Loucy (cell line): ENCODE measurements around the gene TRAF3.

Experiments
- CTCF ChIP-seq: fragments of 200-600 bp; sonication (generic); conservative IDR thresholded peaks from 2 replicates; pipeline ENCODE4 v1.5.1; 2014; ENCODE audit warnings: mild to moderate bottlenecking, antibody characterized with exemption, low read length
- EZH2phosphoT487 ChIP-seq: fragments of 200-600 bp; IDR thresholded peaks from 2 replicates; pipeline ENCODE4 v1.6.1; 2018; ENCODE audit warnings: antibody characterized with exemption, mild to moderate bottlenecking, moderate library complexity, borderline replicate concordance

DNA sequence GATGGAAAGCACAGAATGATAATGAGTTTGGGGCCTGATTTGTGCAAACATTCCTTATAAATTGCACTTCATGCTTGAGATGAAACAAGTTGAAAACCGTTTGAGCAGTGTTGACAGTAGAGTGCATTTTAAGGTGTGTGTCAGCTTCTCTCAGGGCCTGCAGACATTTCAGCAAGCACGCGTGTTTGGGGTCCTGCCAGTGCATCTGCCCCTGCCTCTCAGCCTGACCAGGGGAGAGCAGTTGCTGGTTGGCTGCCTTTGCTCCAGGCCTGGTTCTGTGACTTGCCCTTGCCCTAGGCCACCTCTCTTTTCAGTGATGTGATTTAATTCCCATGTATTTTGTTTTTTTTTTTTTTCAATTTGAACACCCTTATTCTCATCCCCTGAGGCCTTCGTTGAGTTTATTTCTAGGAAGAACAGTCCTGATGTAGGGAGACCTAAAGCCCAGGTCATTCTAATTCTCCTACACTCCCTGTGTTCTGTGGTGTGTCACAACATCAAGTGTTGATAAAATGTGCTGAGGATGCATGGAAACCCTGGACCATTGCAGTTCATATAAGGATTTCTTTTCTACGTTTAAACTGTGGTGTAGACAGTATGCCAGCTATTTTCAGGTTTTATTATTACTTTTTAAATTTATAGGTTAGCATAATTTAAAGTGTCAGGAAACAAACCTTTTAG, 105.1 kb downstream of the TRAF3 start:
- TF ChIP-seq CTCF = no peak
- no peak for TF ChIP-seq EZH2phosphoT487
